T47D (cell line): ENCODE results near the gene DPP10.

ENCODE experiments used
- DNase-seq, 2 experiments: peaks; one replicate each; pipeline versions ENCODE4 v3.0.0 to v3.0.0-alpha.2; 2011 to 2012; ENCODE audit warnings: low read depth in 1 of 2, low spot score in 1 of 2
- JUND ChIP-seq: IDR thresholded peaks from 2 replicates; pipeline ENCODE4 v1.6.1; 2012; ENCODE audit warnings: low read depth
- in situ Hi-C: cut with HindIII; loops from 2 replicates; pipeline ENCODE4 v1.10.0; 2016; ENCODE audit warnings: low sequenced_read_pairs, low pct_unique_long_range_greater_than_20kb

Gene DPP10

DNA sequence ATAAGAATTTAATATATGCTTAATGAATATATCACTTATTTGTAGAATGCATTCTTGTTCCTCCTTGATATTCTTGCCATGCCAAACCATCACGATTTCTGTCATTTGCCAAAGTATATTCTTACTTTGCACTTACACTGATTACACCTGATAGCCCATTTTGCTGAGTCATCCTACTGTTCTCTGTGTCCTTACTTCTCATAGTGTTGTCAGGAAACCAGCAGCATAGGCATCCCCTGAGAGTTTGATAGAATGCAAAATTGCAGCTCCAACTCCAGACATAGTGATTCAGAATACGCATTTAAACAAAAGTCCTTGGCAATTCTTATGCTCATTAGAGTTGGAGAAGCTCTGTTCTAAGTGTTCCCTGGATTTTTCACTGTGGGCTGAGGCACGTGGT is 687.1 kb downstream of the DPP10 start:
- TF ChIP-seq JUND, result no peak
- in situ Hi-C loops, result no loop called here
- DNase-seq, result no peak

DNA sequence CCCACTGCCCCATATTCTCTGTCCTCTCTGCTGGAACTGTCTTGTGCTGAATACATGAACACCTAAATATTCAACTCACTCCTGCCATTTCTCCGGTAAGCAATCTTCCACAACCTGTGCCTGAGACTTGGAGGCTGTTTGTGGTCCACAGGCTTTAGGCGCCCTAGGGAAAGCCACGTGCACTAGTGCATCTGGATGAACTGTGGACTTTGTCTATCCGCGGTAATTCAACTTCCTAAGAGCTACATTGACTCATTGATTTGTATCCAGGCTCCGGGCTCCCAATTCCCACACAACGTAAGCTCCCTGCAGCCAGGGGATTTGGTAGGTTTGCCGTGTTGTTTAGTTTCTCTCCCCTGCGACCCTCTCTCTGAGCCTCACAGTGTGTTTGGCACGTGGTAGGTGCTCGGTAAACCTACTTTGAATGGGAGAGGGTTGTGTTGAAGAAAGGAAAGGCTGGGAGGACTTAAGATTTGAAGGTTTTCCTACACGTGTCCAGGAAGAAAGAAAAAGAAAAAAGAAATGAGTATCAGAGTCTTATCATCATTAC is 718.2 kb downstream of the DPP10 start:
- in situ Hi-C loops, result no loop called here
- no peak for DNase-seq
- TF ChIP-seq JUND, result no peak

DNA sequence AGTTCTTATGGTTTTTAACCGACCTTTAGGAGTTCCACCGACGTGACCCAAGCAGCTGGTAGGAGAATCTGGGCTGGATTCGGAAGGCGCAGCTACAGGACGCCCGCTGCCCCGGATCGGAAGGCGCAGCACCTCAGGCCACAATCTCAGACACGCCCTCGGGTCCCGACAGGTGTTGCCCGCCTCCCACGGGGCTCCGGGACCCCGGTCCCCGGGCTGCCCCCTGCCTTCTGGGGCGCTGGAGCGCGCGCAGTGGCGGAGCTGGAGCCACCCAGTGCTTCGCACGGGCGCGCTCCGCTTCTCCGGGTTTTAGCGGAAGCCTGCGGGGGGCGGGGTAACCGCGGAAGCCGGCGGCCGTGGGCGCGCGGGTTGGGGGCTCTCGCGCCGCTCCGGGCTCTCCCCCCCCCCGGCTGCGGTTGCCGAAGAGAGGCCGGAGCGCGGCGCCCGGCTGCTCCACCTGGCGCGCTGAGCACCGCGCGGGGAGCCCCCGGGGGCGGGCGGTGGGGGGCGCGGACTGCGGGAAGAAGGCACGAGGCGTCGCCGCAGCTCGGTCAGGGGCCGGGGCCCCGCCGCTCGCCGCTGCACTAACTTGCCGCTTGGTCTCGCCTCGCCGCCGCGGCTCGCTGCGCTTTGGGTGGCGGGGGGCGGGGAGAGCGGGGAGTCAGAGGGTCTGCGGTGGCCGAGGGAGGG is 718.8 kb downstream of the DPP10 start:
- no peak for TF ChIP-seq JUND
- in situ Hi-C loops, result no loop called here
- DNase-seq, result no peak

DNA sequence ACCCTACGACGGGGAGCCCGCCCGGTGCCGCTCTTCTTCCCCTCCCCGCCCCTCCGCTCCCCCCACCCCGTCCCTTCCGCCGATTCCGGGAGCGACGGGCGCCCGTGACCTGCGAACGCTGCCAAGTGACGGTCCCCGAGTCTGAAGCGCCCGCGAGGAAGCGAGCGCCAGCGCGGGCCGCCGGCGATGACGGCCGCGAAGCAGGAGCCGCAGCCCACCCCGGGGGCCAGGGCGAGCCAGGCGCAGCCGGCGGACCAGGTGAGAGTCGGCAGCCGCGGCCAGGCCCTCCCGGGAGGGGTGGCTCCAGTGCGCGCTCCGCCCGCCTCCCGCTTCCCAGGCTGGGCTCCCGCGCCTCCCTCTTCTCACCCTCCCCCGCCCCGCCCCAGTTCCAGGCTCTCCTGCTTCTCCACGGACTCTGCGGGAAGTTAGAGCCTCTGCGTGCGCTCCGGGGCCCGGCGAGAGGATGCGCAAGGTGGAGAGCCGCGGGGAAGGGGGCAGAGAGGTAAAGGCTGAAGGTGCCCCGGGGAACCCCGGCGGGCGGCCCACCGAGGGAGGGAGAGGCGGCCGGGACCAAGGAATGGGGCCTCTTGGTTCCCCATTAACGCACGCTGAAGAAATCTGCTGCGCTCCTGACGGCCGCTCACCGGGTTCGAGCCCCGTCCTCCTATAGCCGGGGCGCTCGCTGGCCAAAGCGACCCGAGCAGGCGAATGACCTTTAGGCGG is 719.5 kb downstream of the DPP10 start:
- in situ Hi-C loops, result no loop called here
- TF ChIP-seq JUND, result no peak
- no peak for DNase-seq

DNA sequence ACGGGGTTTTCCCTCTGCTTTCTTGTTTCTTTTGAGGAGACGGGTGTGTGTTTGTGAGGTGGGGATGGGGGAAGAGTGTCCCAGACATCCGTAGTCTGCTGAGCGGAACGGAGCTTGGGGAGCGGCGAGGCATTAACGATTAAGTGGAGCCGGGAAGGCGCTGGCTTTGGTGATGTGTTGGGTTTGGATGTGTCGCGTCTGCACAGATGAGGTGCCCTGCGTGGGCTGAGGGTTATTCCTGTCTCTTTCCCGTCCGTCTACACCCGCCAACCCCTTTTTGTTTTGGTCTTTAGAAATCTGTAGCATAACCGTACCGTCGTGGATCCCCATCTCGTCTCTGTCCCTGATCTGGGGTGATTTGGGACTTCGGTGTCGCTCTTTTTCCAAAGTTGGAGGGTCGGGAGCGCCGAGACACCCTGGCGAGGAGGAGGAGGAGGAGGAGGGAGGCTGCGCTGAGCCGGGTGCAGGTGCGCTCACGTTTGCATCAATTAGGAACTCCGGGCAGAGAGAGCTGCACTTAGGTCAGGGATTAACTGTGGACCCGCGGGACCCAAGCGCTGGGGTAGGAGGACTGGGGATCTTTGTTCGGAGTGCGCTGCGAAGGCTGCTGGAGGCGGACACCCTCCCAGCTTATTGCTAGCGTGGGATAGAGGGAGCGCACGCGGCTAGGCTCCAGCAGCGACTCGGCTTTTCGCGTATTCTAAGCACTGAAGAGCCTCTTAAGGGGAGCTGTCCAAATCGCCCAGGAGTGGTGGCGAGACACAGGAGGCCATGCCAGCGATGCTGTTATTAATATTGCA is 720.3 kb downstream of the DPP10 start:
- in situ Hi-C loops, result no loop called here
- no peak for TF ChIP-seq JUND
- DNase-seq, result no peak

DNA sequence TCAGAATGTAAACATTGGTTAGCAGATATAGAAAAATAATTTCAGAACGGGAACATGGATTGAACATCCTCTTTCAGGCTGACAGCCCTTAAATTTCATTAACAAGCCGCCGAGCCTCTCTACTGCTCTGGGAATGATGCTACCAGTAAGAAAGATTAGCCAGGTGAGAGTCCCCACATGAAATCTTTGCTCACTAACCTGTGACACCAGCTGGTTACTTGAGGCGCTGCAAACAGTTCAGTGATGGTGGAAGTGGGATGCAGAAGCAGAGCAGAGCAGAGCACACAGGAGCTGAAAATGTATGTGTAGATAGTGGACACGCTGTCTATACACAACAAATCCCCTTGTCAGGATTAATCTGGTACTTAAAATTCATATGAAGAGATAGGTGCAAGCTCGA is 721.1 kb downstream of the DPP10 start:
- in situ Hi-C loops, result no loop called here
- DNase-seq, result no peak
- no peak for TF ChIP-seq JUND

DNA sequence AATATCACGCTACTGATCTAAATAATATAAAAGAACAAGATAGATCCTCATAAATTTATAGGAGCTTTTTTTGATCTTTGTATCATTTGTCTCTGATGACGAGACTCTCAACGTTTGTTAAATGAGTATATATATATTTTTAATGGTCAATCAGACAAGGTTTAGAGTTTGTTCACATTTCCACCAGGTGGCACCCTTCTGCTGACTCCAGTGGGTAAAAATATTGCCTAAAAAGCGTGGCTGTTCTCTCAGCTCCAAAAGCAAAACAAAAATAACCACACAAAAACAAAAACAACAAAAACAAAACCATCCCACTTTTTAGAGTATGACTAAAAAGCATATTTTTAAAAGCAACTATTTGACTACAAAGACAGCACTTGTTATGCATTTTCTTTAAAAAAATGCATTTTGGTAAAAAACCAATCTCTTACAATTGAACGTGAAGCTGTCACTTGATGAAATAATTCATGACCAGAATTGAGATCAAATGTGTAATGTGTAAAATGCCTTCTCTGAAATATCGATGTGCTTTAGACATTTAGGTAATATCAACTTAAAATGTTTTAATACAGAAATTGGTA is 723.2 kb downstream of the DPP10 start:
- no peak for TF ChIP-seq JUND
- in situ Hi-C loops, result no loop called here
- DNase-seq, result peak; percentile 30 to 60

DNA sequence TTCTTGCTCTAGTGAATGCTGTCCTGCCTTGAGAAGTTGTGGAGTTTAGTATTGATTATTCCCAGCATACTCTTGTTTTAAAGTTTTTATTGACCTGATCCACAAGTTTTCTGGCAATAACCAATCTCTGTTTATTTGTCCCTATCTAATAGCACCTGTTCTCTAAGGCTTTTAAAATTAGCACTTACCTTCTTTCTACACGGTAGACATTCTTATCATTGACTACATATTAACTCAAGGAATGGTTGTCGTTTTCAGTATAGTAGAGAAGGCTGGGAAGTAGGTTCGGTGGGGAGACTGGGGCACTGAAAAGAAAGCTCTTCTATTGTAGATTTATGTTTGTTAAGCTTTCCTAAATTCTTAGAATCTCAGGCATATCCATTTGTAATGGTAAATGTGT is 726.0 kb downstream of the DPP10 start:
- TF ChIP-seq JUND, result no peak
- in situ Hi-C loops, result no loop called here
- no peak for DNase-seq

DNA sequence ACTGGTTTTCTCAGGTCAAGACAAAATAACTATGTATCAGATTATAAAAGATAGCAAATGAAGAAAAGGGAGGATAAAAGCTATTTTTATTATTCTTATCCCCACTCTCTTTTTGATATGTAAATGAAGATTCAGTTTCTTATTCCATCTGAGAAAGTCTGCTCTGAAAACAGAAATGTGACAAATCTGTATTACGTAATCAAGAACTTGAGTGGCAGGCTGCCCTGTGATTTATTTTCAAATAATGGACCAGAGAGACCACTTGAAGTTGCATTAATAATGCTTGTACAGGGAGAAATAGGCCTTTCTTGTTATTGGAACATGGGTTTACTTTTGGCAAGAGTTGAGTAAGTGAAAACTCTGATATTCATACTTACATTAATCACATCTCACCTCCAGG is 727.4 kb downstream of the DPP10 start:
- TF ChIP-seq JUND, result no peak
- in situ Hi-C loops, result no loop called here
- DNase-seq, result no peak

DNA sequence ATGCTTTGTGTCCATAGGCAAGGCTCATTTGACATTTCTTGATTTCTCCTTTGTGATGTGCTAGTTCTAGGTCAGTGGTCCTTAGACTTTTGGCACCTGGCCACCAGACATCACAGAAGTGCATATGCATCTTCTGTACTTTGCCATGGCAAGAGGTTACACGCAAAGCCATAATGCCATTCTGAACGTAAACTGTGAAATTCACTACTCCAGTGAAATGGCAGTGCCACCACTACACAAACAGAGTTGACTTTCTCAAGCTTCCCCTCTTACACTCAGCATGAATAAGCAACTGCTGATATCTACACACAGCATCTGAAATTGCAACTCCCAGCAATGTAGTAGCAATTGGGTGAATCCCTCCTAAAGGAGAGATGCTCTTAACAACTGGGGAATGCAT is 729.3 kb downstream of the DPP10 start:
- in situ Hi-C loops, result no loop called here
- no peak for DNase-seq
- no peak for TF ChIP-seq JUND

DNA sequence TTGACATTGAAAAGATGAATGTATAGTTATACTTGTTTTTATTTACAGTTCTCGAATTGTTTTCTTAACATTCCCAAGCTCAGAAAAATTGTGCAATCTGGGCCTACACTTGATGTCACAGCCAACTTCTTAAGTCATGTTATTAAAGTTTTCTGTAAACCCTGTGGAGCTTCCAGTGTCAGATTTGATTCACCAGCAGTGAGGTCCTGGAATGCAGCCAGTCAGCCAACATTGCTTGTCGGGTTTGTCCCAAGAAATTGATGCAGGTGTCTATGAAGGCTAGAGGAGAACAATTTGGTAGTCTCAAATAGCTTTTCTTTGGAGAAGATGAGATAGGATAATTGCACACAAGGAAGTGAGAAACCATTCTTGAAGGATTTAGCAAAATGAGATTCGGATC is 732.2 kb downstream of the DPP10 start:
- TF ChIP-seq JUND, result no peak
- no peak for DNase-seq
- in situ Hi-C loops, result no loop called here

DNA sequence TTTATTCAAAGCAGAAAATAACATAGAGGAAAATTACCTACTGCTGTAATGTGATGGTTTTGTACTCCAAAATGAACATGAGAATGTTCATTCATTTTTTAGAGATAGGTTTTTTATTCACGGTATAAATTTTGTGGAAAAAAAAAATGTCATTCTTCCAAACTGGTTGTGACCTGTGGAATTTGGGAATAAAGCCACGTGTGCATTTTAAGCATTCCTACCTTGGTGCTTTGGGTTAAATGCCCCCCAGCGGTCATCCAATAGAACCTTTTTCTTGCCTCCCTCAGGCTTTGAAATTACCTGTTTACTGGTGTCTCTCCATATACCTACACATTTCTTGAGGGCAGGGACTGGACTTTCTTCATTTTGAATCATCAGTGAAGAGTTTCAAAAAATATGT is 740.7 kb downstream of the DPP10 start:
- DNase-seq, result peak in 1 of 2 experiments; percentile 31
- in situ Hi-C loops, result no loop called here
- TF ChIP-seq JUND, result no peak
